A673 (cell line): ENCODE results near the gene KIN. TPM values are rescaled to one million over a fixed set of nuclear protein-coding genes. Genes with fewer than 3 reads are reported as not detected.
A peak's percentile ranks its signal among the peaks of the same experiment; 100 is the strongest.

Experiments used
- Bru-seq: library from RNA; stranded (reverse); fragments of 400-500 nt; gene quantifications from one replicate; lab custom pipeline; 2021; lab: Mats Ljungman, UMichigan
- BruChase-seq, 2 experiments: library from RNA; stranded (reverse); fragments of 400-500 nt; gene quantifications; one replicate each; lab custom pipeline; 2021; lab: Mats Ljungman, UMichigan
- BruUV-seq: library from RNA; stranded (reverse); fragments of 400-500 nt; replicated peaks from 2 replicates; lab custom pipeline; 2021; lab: Mats Ljungman, UMichigan
- CTCF ChIA-PET: fragments of 300-600 bp; sonication (Branson Sonifier 250); formaldehyde crosslinking; loops from one replicate; lab custom pipeline; 2022; ENCODE audit warnings: antibody characterized with exemption; lab: Charles Lee
- POLR2A ChIA-PET: fragments of 300-600 bp; sonication (Branson Sonifier 250); formaldehyde crosslinking; loops from one replicate; lab custom pipeline; 2022; ENCODE audit warnings: antibody characterized with exemption; ENCODE audit not compliant: low non-redundant PET; lab: Charles Lee
- DNase-seq: peaks from one replicate; pipeline ENCODE4 v3.0.0-alpha.2; 2015; ENCODE audit warnings: low spot score
- H3K27ac ChIP-seq: fragments of 200-600 bp; sonication (generic); 2 replicates; pipeline ENCODE4 v1.5.1; 2016; ENCODE audit warnings: mixed run types, low read depth, mild to moderate bottlenecking, mixed read lengths, antibody characterized with exemption, low read length; ENCODE audit not compliant: poor library complexity, severe bottlenecking
- H3K27me3 ChIP-seq: fragments of 200-600 bp; sonication (generic); replicated peaks from 2 replicates; pipeline ENCODE4 v1.6.1; 2017; ENCODE audit warnings: mixed run types, low read depth, mild to moderate bottlenecking, mixed read lengths, antibody characterized with exemption, low read length; ENCODE audit not compliant: insufficient read depth, poor library complexity
- H3K36me3 ChIP-seq: fragments of 200-600 bp; sonication (generic); 2 replicates; pipeline ENCODE4 v1.6.1; 2016; ENCODE audit warnings: mixed run types, mild to moderate bottlenecking, mixed read lengths, antibody characterized with exemption, low read length; ENCODE audit not compliant: insufficient read depth, poor library complexity, severe bottlenecking
- H3K4me1 ChIP-seq: fragments of 200-600 bp; sonication (generic); 2 replicates; pipeline ENCODE4 v1.6.1; 2017; ENCODE audit warnings: mixed run types, mild to moderate bottlenecking, mixed read lengths, antibody characterized with exemption, low read length; ENCODE audit not compliant: insufficient read depth, poor library complexity, severe bottlenecking
- H3K4me3 ChIP-seq: fragments of 200-600 bp; sonication (generic); 2 replicates; pipeline ENCODE4 v1.5.1; 2016; ENCODE audit warnings: low read depth, mixed run types, mild to moderate bottlenecking, mixed read lengths, low read length; ENCODE audit not compliant: poor library complexity, severe bottlenecking
- H3K9me3 ChIP-seq: fragments of 200-600 bp; sonication (generic); 2 replicates; pipeline ENCODE4 v1.6.1; 2016; ENCODE audit warnings: mixed run types, low read depth, mild to moderate bottlenecking, mixed read lengths, antibody characterized with exemption, low read length; ENCODE audit not compliant: poor library complexity, severe bottlenecking
- EZH2 ChIP-seq: fragments of 200-600 bp; sonication (generic); IDR thresholded peaks from 2 replicates; pipeline ENCODE4 v1.6.1; 2017; ENCODE audit warnings: borderline replicate concordance, low read depth, mild to moderate bottlenecking, mixed read lengths, antibody characterized with exemption, low read length; ENCODE audit not compliant: poor library complexity, severe bottlenecking
- intact Hi-C: fragments of 100-400 bp; cut with micrococcal nuclease; formaldehyde crosslinking; loops from one replicate; pipeline ENCODE4 v1.10.0; 2022; ENCODE audit not compliant: unreplicated experiment
- long read RNA-seq: library from polyadenylated mRNA; stranded (forward); transcript quantifications from one replicate; pipeline ENCODE4 v2.0.0, GENCODE V29; 2022
- total RNA-seq: library from RNA; stranded (reverse); gene quantifications from 2 replicates; pipeline ENCODE4 v1.2.3, GENCODE V29; 2021
- TF ChIP-seq, protein P1 (sequence below): fragments of 300-800, 200-600 bp; sonication (generic); conservative IDR thresholded peaks from 2 replicates; pipeline ENCODE4 v1.5.1; 2017; ENCODE audit warnings: low read depth, mild to moderate bottlenecking, antibody characterized with exemption, low read length, moderate library complexity, mixed read lengths

The KIN gene, protein sequence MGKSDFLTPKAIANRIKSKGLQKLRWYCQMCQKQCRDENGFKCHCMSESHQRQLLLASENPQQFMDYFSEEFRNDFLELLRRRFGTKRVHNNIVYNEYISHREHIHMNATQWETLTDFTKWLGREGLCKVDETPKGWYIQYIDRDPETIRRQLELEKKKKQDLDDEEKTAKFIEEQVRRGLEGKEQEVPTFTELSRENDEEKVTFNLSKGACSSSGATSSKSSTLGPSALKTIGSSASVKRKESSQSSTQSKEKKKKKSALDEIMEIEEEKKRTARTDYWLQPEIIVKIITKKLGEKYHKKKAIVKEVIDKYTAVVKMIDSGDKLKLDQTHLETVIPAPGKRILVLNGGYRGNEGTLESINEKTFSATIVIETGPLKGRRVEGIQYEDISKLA
- 14.9 and 16.3 TPM in 2 replicates for total RNA-seq
- Bru-seq, nascent RNA = percentile 82 among the genes with signal in this experiment
- percentile 83 among the genes with signal in this experiment for BruChase-seq, experiment 1, labeled RNA remaining after a 2-hour chase
- percentile 71 among the genes with signal in this experiment for BruChase-seq, experiment 2, labeled RNA remaining after a 6-hour chase
- long read RNA-seq, full-length matches to known transcripts = 21 of 25 reads
- long read RNA-seq, partial matches to known transcripts = 0 of 25 reads
- long read RNA-seq, other reads (novel, unspliced or antisense) = 4 of 25 reads

DNA sequence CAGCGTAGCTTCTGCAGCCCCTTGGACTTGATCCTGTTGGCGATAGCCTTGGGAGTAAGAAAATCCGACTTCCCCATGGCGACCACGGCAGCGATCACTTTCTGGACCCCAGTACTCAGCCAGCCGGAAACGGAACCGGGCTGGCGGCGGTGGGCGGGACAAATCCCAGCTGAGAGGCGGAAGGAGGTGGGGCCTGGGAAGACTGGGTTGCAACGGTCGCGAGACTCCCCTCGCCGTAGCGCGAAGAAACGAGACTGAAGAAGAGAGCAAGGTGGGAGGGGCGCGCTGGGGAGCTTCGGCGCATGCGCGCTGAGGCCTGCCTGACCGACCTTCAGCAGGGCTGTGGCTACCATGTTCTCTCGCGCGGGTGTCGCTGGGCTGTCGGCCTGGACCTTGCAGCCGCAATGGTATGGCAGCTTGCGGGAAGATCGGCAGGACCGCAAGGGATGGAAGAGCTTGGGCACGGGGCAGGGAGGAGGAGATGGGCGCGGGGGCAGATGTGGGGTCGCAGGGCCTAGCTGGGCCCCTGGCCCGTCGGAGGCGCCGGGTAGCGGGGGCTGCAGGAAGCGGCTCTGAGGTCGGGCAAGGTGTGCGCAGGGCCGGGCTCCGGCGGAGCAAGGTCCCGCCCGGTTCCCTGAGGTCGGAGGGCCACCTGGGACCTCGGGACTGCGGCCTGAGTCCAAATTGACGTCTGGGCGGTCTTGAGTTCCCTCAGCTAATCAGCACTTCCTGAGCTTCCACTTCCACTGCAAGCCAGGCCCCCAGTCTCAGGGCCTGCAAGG, at the start of gene KIN, which contains the start of gene ATP5F1C:
KIN (minus strand) TSS at position 137 of the 782 bp plus-strand sequence; CDS start at position 77, 60 bp downstream.
ATP5F1C (plus strand) TSS at position 321 of the 782 bp plus-strand sequence; CDS start at position 352, 31 bp downstream.
- H3K4me1 ChIP-seq = peaks cover 14% of the 10 kb centered on the region
- CTCF ChIA-PET = interaction anchor here (1.0 kb wide), 1 partner anchor 30 kb away, joined by 3 read pairs; the partner anchor contains the start of gene TAF3
- H3K27ac ChIP-seq = peak within 1 kb of the TSS; percentile 87
- intact Hi-C loops = no loop called here
- peak within 1 kb of the TSS; percentile 82 for H3K4me3 ChIP-seq
- no peaks in the 10 kb centered on the region for H3K9me3 ChIP-seq
- H3K36me3 ChIP-seq = peaks cover 15% of the 10 kb centered on the region
- DNase-seq = peak; percentile 97
- BruUV-seq = no TSS peak
- H3K27me3 ChIP-seq = no peaks in the 10 kb centered on the region
- no peak for TF ChIP-seq EZH2
- TF ChIP-seq, protein P1, sequence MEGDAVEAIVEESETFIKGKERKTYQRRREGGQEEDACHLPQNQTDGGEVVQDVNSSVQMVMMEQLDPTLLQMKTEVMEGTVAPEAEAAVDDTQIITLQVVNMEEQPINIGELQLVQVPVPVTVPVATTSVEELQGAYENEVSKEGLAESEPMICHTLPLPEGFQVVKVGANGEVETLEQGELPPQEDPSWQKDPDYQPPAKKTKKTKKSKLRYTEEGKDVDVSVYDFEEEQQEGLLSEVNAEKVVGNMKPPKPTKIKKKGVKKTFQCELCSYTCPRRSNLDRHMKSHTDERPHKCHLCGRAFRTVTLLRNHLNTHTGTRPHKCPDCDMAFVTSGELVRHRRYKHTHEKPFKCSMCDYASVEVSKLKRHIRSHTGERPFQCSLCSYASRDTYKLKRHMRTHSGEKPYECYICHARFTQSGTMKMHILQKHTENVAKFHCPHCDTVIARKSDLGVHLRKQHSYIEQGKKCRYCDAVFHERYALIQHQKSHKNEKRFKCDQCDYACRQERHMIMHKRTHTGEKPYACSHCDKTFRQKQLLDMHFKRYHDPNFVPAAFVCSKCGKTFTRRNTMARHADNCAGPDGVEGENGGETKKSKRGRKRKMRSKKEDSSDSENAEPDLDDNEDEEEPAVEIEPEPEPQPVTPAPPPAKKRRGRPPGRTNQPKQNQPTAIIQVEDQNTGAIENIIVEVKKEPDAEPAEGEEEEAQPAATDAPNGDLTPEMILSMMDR = no peak
- POLR2A ChIA-PET = interaction anchor here (0.6 to 1.1 kb wide), 2 partner anchors 30 to 697 kb away, joined by 4 read pairs; partner anchors contain the start of gene TAF3

DNA sequence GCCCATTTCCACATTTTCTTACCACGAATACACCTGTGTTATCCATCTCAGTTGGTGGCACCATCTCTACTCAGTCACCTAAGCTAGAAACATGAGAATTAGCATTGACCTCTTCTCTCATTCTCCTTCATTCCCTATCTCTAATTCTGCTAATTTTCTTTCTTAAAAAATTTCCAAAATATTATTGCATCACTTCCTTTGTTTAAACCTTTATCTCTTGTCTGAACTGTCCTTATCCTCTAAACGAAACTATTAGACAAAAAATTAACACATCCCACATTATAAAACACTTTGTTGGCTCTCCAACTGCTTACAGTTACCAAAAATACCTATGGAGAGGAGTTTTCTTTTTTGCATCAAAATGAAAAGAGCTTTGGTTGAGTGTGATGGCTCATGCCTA, 48.8 kb upstream of the KIN start:
- no peaks in the 10 kb centered on the region for H3K36me3 ChIP-seq
- intact Hi-C loops = no loop called here
- no peak overlapping the region for H3K4me3 ChIP-seq
- DNase-seq = no peak
- POLR2A ChIA-PET = interaction anchor here (0.5 kb wide), 1 partner anchor 31 kb away, joined by 4 read pairs; no protein-coding TSS in a partner anchor
- no TSS peak for BruUV-seq
- TF ChIP-seq EZH2 = no peak
- TF ChIP-seq, protein P1 = no peak
- H3K27me3 ChIP-seq = no peaks in the 10 kb centered on the region
- no peaks in the 10 kb centered on the region for H3K4me1 ChIP-seq
- CTCF ChIA-PET = no interaction called here
- H3K27ac ChIP-seq = no peak overlapping the region
- no peaks in the 10 kb centered on the region for H3K9me3 ChIP-seq

DNA sequence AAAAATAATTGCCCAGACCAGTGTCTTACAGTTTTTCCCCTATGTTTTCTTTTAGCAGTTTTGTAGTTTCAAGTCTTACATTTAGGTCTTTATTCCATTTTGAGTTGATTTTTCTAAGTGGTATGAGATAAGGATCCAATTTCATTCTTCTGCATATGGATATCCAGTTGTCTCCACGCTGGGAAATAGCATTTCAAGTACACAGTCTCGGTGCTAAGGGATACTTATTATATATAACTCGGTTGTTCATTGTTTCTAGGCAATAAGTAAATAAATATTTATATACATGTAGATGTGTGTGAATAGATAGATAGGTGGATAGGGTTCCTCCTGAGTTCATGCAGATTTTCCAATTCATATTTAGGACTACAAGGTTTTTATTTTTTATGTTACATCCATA, 46.5 kb upstream of the KIN start:
- DNase-seq = no peak
- ChIA-PET CTCF (no interaction called here), POLR2A (no interaction called here)
- H3K4me1 ChIP-seq = no peaks in the 10 kb centered on the region
- no peaks in the 10 kb centered on the region for H3K36me3 ChIP-seq
- H3K9me3 ChIP-seq = no peaks in the 10 kb centered on the region
- BruUV-seq = no TSS peak
- H3K27ac ChIP-seq = no peak overlapping the region
- intact Hi-C loops = no loop called here
- H3K4me3 ChIP-seq = no peak overlapping the region
- no peak for TF ChIP-seq EZH2
- TF ChIP-seq, protein P1 = no peak
- H3K27me3 ChIP-seq = no peaks in the 10 kb centered on the region
